Activated naive CD8-positive, alpha-beta T cell treated with anti-CD3 and anti-CD28 coated beads for 36 hours (primary cell): Measurements from ENCODE around the gene ASCC1. TPM values are rescaled to one million over a fixed set of nuclear protein-coding genes. Genes with fewer than 3 reads are reported as not detected.

Experiments
- DNase-seq: peaks from one replicate; pipeline ENCODE4 v3.0.0; 2021
- H3K27ac Mint-ChIP-seq: one replicate; pipeline ENCODE4 v1.8.0; 2022; ENCODE audit warnings: mild to moderate bottlenecking, moderate library complexity, mixed read lengths
- H3K27me3 Mint-ChIP-seq: one replicate; pipeline ENCODE4 v1.8.0; 2022; ENCODE audit warnings: mild to moderate bottlenecking, mixed read lengths
- H3K36me3 Mint-ChIP-seq: one replicate; pipeline ENCODE4 v1.8.0; 2021; ENCODE audit warnings: mild to moderate bottlenecking, mixed read lengths
- H3K4me1 Mint-ChIP-seq: one replicate; pipeline ENCODE4 v1.8.0; 2021; ENCODE audit warnings: mixed read lengths
- H3K4me3 Mint-ChIP-seq: one replicate; pipeline ENCODE4 v1.8.0; 2022; ENCODE audit warnings: mild to moderate bottlenecking, moderate library complexity, mixed read lengths
- H3K9me3 Mint-ChIP-seq: one replicate; pipeline ENCODE4 v1.8.0; 2022; ENCODE audit warnings: mixed read lengths
- total RNA-seq, 2 experiments: library from RNA; stranded (reverse); gene quantifications; one replicate each; pipeline ENCODE4 v1.2.3, GENCODE V29; 2021

The ASCC1 gene
- total RNA-seq = 10 to 100 TPM; 57.3 to 57.7 TPM

- peak; percentile 98 for DNase-seq
- Mint-ChIP-seq H3K27me3 (no peaks in the 10 kb centered on the region), H3K4me1 (peaks cover 45% of the 10 kb centered on the region), H3K36me3 (peaks cover 27% of the 10 kb centered on the region), H3K9me3 (no peaks in the 10 kb centered on the region), H3K4me3 (peak within 1 kb of the TSS; percentile 95), H3K27ac (peak within 1 kb of the TSS; percentile 99)
Measured at GRCh38 chr10:72215611-72216549, at the start of gene ASCC1, which contains the start of gene ANAPC16. ASCC1 (minus strand) TSS chr10:72216276; CDS start chr10:72213298, 2,978 bp downstream. ANAPC16 (plus strand) TSS chr10:72216012; CDS start chr10:72223915, 7,903 bp downstream.

GRCh38 chr10:72265508-72265907 lies 49.4 kb upstream of the ASCC1 start:
- Mint-ChIP-seq H3K27me3 (no peaks in the 10 kb centered on the region), H3K4me3 (no peak overlapping the region), H3K36me3 (peaks cover 2% of the 10 kb centered on the region), H3K27ac (no peak overlapping the region), H3K9me3 (no peaks in the 10 kb centered on the region), H3K4me1 (peaks cover 34% of the 10 kb centered on the region)
- no peak for DNase-seq

- Mint-ChIP-seq H3K4me1 (peaks cover 40% of the 10 kb centered on the region), H3K27me3 (no peaks in the 10 kb centered on the region), H3K4me3 (no peak overlapping the region), H3K9me3 (no peaks in the 10 kb centered on the region), H3K36me3 (peaks cover 2% of the 10 kb centered on the region), H3K27ac (no peak overlapping the region)
- DNase-seq = no peak
Measured at GRCh38 chr10:72264536-72264935, 48.5 kb upstream of the ASCC1 start.

GRCh38 chr10:72263613-72264241 lies 47.7 kb upstream of the ASCC1 start:
- no peak for DNase-seq
- H3K36me3 Mint-ChIP-seq = peaks cover 2% of the 10 kb centered on the region
- peak overlapping the region; percentile 30 for H3K4me3 Mint-ChIP-seq
- no peaks in the 10 kb centered on the region for H3K9me3 Mint-ChIP-seq
- H3K4me1 Mint-ChIP-seq = peaks cover 46% of the 10 kb centered on the region
- H3K27ac Mint-ChIP-seq = peak overlapping the region; percentile 44
- no peaks in the 10 kb centered on the region for H3K27me3 Mint-ChIP-seq

GRCh38 chr10:72261784-72262404 lies 45.8 kb upstream of the ASCC1 start:
- no peak for DNase-seq
- H3K4me1 Mint-ChIP-seq = peaks cover 55% of the 10 kb centered on the region
- H3K27me3 Mint-ChIP-seq = no peaks in the 10 kb centered on the region
- no peaks in the 10 kb centered on the region for H3K36me3 Mint-ChIP-seq
- peaks cover under 1% of the 10 kb centered on the region for H3K9me3 Mint-ChIP-seq
- H3K4me3 Mint-ChIP-seq = peak overlapping the region; percentile 83
- peak overlapping the region; percentile 99 for H3K27ac Mint-ChIP-seq

GRCh38 chr10:72260976-72261783 lies 45.1 kb upstream of the ASCC1 start:
- Mint-ChIP-seq H3K9me3 (peaks cover 1% of the 10 kb centered on the region), H3K4me3 (peak overlapping the region; percentile 83), H3K36me3 (no peaks in the 10 kb centered on the region), H3K27me3 (no peaks in the 10 kb centered on the region), H3K4me1 (peaks cover 60% of the 10 kb centered on the region), H3K27ac (peak overlapping the region; percentile 99)
- peak; percentile 83 for DNase-seq

- peak overlapping the region; percentile 83 for H3K4me3 Mint-ChIP-seq
- H3K27ac Mint-ChIP-seq = peak overlapping the region; percentile 99
- no peaks in the 10 kb centered on the region for H3K27me3 Mint-ChIP-seq
- no peaks in the 10 kb centered on the region for H3K36me3 Mint-ChIP-seq
- H3K4me1 Mint-ChIP-seq = peaks cover 64% of the 10 kb centered on the region
- peak; percentile 91 for DNase-seq
- H3K9me3 Mint-ChIP-seq = peaks cover 1% of the 10 kb centered on the region
Measured at GRCh38 chr10:72260239-72260975, 44.3 kb upstream of the ASCC1 start.

- H3K9me3 Mint-ChIP-seq = peaks cover 1% of the 10 kb centered on the region
- DNase-seq = peak; percentile 46
Measured at GRCh38 chr10:72259491-72260238, 43.6 kb upstream of the ASCC1 start.

GRCh38 chr10:72258617-72259016 lies 42.5 kb upstream of the ASCC1 start:
- Mint-ChIP-seq H3K4me1 (peaks cover 67% of the 10 kb centered on the region), H3K27me3 (no peaks in the 10 kb centered on the region), H3K36me3 (no peaks in the 10 kb centered on the region), H3K9me3 (peaks cover 1% of the 10 kb centered on the region), H3K27ac (peak overlapping the region; percentile 46), H3K4me3 (peak overlapping the region; percentile 4)
- DNase-seq = no peak

More at GRCh38 chr10:72259491-72260238, 43.6 kb upstream of the ASCC1 start:
- peak overlapping the region; percentile 99 for H3K27ac Mint-ChIP-seq
- no peaks in the 10 kb centered on the region for H3K27me3 Mint-ChIP-seq
- H3K36me3 Mint-ChIP-seq = no peaks in the 10 kb centered on the region
- peak overlapping the region; percentile 83 for H3K4me3 Mint-ChIP-seq
- peaks cover 68% of the 10 kb centered on the region for H3K4me1 Mint-ChIP-seq

GRCh38 chr10:72257051-72257892 lies 41.2 kb upstream of the ASCC1 start:
- Mint-ChIP-seq H3K4me3 (peak overlapping the region; percentile 36), H3K36me3 (no peaks in the 10 kb centered on the region), H3K4me1 (peaks cover 73% of the 10 kb centered on the region), H3K27me3 (no peaks in the 10 kb centered on the region), H3K27ac (peak overlapping the region; percentile 61), H3K9me3 (peaks cover 1% of the 10 kb centered on the region)
- DNase-seq = no peak

- Mint-ChIP-seq H3K27ac (peak overlapping the region; percentile 81), H3K27me3 (no peaks in the 10 kb centered on the region), H3K4me3 (no peak overlapping the region)
Measured at GRCh38 chr10:72255977-72256729, 40.1 kb upstream of the ASCC1 start.

More at GRCh38 chr10:72255977-72256729, 40.1 kb upstream of the ASCC1 start:
- Mint-ChIP-seq H3K9me3 (peaks cover 1% of the 10 kb centered on the region), H3K4me1 (peaks cover 72% of the 10 kb centered on the region), H3K36me3 (peaks cover 3% of the 10 kb centered on the region)
- DNase-seq = no peak
